GM12878 (cell line): ENCODE measurements around the gene MTSS2. TPM values are rescaled to one million over a fixed set of nuclear protein-coding genes. Genes with fewer than 3 reads are reported as not detected.
A peak's percentile ranks its signal among the peaks of the same experiment; 100 is the strongest.

Experiments used
- ASH2L ChIP-seq: fragments of 300-600, 200-600 bp; sonication (generic); IDR thresholded peaks from 2 replicates; pipeline ENCODE4 v1.6.1; 2017; ENCODE audit warnings: low read depth, mild to moderate bottlenecking, borderline replicate concordance
- CBFB ChIP-seq: IDR thresholded peaks from 2 replicates; pipeline ENCODE4 v1.6.1; 2016; ENCODE audit warnings: antibody characterized with exemption, low read depth
- CBX5 ChIP-seq: sonication (generic); IDR thresholded peaks from 2 replicates; pipeline ENCODE4 v1.6.1; 2016; ENCODE audit warnings: low read depth, moderate library complexity, mild to moderate bottlenecking, inconsistent platforms
- CTCF ChIP-seq, 3 experiments: IDR thresholded peaks in 2 of 3; conservative IDR thresholded peaks in 1 of 3; 2 replicates each; pipeline ENCODE4 v1.5.1; 2011; ENCODE audit warnings: low read depth in 3 of 3, low read length in 3 of 3, mild to moderate bottlenecking in 3 of 3, control low read depth in 2 of 3, moderate library complexity in 2 of 3, inconsistent platforms in 1 of 3, mixed read lengths in 1 of 3; ENCODE audit not compliant: control insufficient read depth in 2 of 3, insufficient read depth in 1 of 3; ENCODE audit errors: extremely low read depth in 1 of 3
- ELK1 ChIP-seq: IDR thresholded peaks from 2 replicates; pipeline ENCODE4 v1.6.1; 2012; ENCODE audit warnings: low read depth, low read length, improper control_type of control experiment
- HDAC2 ChIP-seq: fragments of 200-600 bp; sonication (generic); IDR thresholded peaks from 2 replicates; pipeline ENCODE4 v1.6.1; 2017
- KDM1A ChIP-seq: fragments of 200-600 bp; sonication (generic); IDR thresholded peaks from 2 replicates; pipeline ENCODE4 v1.6.1; 2016; ENCODE audit warnings: borderline replicate concordance
- KLF5 ChIP-seq: fragments of 450-650 bp; IDR thresholded peaks from 2 replicates; pipeline ENCODE4 v1.6.1; 2014; ENCODE audit warnings: mild to moderate bottlenecking; ENCODE audit not compliant: partially characterized antibody
- MEF2A ChIP-seq: IDR thresholded peaks from 2 replicates; pipeline ENCODE4 v1.6.1; 2011; ENCODE audit warnings: low read depth, mild to moderate bottlenecking, low read length, moderate library complexity; ENCODE audit not compliant: insufficient read depth
- MTA3 ChIP-seq: IDR thresholded peaks from 2 replicates; pipeline ENCODE4 v1.6.1; 2012; ENCODE audit warnings: low read length, inconsistent platforms, borderline replicate concordance
- PML ChIP-seq: IDR thresholded peaks from 2 replicates; pipeline ENCODE4 v1.6.1; 2012; ENCODE audit warnings: low read length, inconsistent platforms
- RAD21 ChIP-seq: IDR thresholded peaks from 2 replicates; pipeline ENCODE4 v1.6.1; 2011; ENCODE audit warnings: mild to moderate bottlenecking, low read depth, low read length, moderate library complexity; ENCODE audit not compliant: insufficient read depth
- RB1 ChIP-seq: fragments of 450-650 bp; formaldehyde crosslinking; IDR thresholded peaks from 2 replicates; pipeline ENCODE4 v1.6.1; 2017; ENCODE audit warnings: mild to moderate bottlenecking, borderline replicate concordance
- RUNX3 ChIP-seq: IDR thresholded peaks from 2 replicates; pipeline ENCODE4 v1.6.1; 2012; ENCODE audit warnings: low read length, inconsistent platforms
- SMAD1 ChIP-seq: fragments of 450-650 bp; IDR thresholded peaks from 2 replicates; pipeline ENCODE4 v1.6.1; 2018; ENCODE audit warnings: mild to moderate bottlenecking, low read depth; ENCODE audit not compliant: partially characterized antibody
- SMARCA5 ChIP-seq: fragments of 450-650 bp; IDR thresholded peaks from 2 replicates; pipeline ENCODE4 v1.6.1; 2017; ENCODE audit warnings: mild to moderate bottlenecking
- WRNIP1 ChIP-seq: IDR thresholded peaks from 2 replicates; pipeline ENCODE4 v1.6.1; 2011; ENCODE audit warnings: low read depth, low read length, improper control_type of control experiment, borderline replicate concordance
- YY1 ChIP-seq: IDR thresholded peaks from 2 replicates; pipeline ENCODE4 v1.6.1; 2011; ENCODE audit warnings: low read depth, mild to moderate bottlenecking, low read length
- ZBTB40 ChIP-seq: fragments of 450-650 bp; IDR thresholded peaks from 2 replicates; pipeline ENCODE4 v1.6.1; 2016; ENCODE audit warnings: mild to moderate bottlenecking, moderate library complexity, borderline replicate concordance
- polyA plus RNA-seq, 11 experiments: library from polyadenylated mRNA; depleted of rRNA in 4 of 11; unstranded in 6 of 11; stranded (reverse) in 5 of 11; fragments of >200 nt; fragmentation: Nextera tagmentation in 4 of 11; fragmentation: Illumina TruSeq in 1 of 11; extraction: Ambion mirVana in 4 of 11; extraction: Trizol in 1 of 11; gene quantifications; 1 replicate in 1 of 11; 2 replicates in 10 of 11; pipeline versions ENCODE4 v1.2.1 to v1.2.3, GENCODE V29; 2011 to 2016; ENCODE audit warnings: inconsistent platforms in 2 of 11, missing spikeins in 2 of 11, low read depth in 1 of 11
- total RNA-seq, 4 experiments: library from RNA; depleted of rRNA in 3 of 4; stranded (reverse); fragments of >200 nt in 3 of 4; fragmentation: Illumina TruSeq in 1 of 4; extraction: Trizol in 1 of 4; gene quantifications; 2 replicates each; pipeline versions ENCODE4 v1.2.1 to v1.2.3, GENCODE V29; 2013 to 2021

Gene MTSS2
- total and polyA plus RNA-seq, 10 of the 15 experiments (the other 5 are each of a cell fraction or from before 2014, with no cell fraction given), result under 0.01 to 0.51 (median 0.14) TPM; not detected in 4

DNA sequence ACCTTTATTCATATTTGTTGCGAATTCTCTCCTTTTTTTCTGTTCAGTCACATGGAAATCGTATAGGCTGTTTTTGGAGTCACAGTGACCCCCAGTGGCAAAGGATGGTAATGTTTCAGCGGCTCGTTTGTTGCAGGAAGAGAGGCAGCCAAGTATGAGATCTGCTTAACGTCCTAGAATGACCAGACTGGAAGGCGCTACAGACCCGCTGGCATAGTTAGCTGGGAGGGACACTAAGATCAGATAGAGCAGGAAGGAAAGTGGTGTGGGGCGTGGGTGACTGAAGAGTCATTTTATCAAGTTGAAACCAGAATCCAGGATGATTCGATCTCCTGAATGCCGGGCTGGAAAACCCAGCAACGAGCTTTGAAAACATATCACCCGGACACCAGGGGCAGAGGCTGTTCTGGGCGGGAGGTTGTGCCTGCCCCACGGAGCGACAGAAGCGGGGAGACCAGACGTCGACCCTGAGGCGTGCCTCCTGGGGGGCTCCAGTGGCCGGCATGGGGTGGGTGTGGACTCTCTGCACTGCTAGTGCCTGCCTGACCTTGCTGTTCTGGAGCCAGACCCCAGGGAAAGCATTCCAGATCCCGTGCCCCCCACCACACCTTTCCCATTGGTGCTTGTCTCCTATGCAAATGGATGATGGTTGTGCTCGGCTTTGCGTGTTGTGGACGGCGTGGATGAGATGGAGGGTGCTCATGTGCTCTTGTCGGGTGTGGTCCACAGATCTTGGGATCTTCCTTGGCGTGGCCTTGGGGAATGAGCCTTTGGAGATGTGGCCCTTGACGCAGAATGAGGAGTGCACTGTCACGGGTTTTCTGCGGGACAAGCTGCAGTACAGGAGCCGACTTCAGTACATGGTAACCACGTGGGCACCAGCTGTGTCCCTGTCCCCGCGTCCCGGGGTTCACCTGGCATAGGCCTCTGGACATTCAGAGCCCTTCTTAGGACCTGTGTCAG, 31.8 kb downstream of the MTSS2 start (continued):
- TF ChIP-seq CTCF (IDR thresholded peaks at IDR 0.05 in 2 of 3, conservative IDR thresholded peaks at IDR 0.05 in 1 of 3; ENCODE audit: control insufficient read depth in 2 of 3, extremely low read depth in 1 of 3, insufficient read depth in 1 of 3, low read depth in 3 of 3, low read length in 3 of 3) (peak; percentile 80 to 97 (median 96); a peak in 5 of 6 replicates), MEF2A (no peak), ASH2L (no peak), WRNIP1 (no peak), YY1 (no peak), KLF5 (no peak), KDM1A (no peak), ZBTB40 (no peak), SMARCA5 (0 out of 2 replicates have a peak, but pooled peaks have one; percentile 16), ELK1 (no peak), MTA3 (no peak), RUNX3 (no peak), SMAD1 (no peak), HDAC2 (no peak), CBX5 (no peak), PML (no peak), RAD21 (peak; percentile 93), RB1 (no peak), CBFB (no peak)
